Hepatocyte (in vitro differentiated cells): ENCODE measurements around the gene SLC39A11. TPM values are rescaled to one million over a fixed set of nuclear protein-coding genes. Genes with fewer than 3 reads are reported as not detected.
A peak's percentile ranks its signal among the peaks of the same experiment; 100 is the strongest.

Experiments used
- DNase-seq: peaks from one replicate; pipeline ENCODE4 v3.0.0-alpha.2; 2016; ENCODE audit warnings: low spot score
- H2AFZ ChIP-seq: fragments of 200-600 bp; sonication (generic); 2 replicates; pipeline ENCODE4 v1.6.0; 2016; ENCODE audit warnings: antibody characterized with exemption, mild to moderate bottlenecking
- H3K27ac ChIP-seq: fragments of 200-600 bp; sonication (generic); 2 replicates; pipeline ENCODE4 v1.5.1; 2016; ENCODE audit warnings: mild to moderate bottlenecking
- H3K27me3 ChIP-seq: fragments of 200-600 bp; sonication (generic); 2 replicates; pipeline ENCODE4 v1.6.1; 2016
- H3K36me3 ChIP-seq: fragments of 200-600 bp; sonication (generic); replicated peaks from 2 replicates; pipeline ENCODE4 v1.5.1; 2016; ENCODE audit warnings: low read depth; ENCODE audit not compliant: insufficient read depth
- H3K4me1 ChIP-seq: fragments of 200-600 bp; sonication (generic); 2 replicates; pipeline ENCODE4 v1.5.1; 2016; ENCODE audit warnings: mild to moderate bottlenecking, moderate library complexity; ENCODE audit not compliant: insufficient read depth
- H3K4me2 ChIP-seq: fragments of 200-600 bp; sonication (generic); 2 replicates; pipeline ENCODE4 v1.6.0; 2016
- H3K4me3 ChIP-seq: fragments of 200-600 bp; sonication (generic); 2 replicates; pipeline ENCODE4 v1.5.1; 2016; ENCODE audit warnings: mild to moderate bottlenecking
- H3K79me2 ChIP-seq: fragments of 200-600 bp; sonication (generic); 2 replicates; pipeline ENCODE4 v1.6.0; 2017; ENCODE audit warnings: mild to moderate bottlenecking
- H3K9me2 ChIP-seq: fragments of 200-600 bp; sonication (generic); replicated peaks from 2 replicates; pipeline ENCODE4 v1.6.0; 2017; ENCODE audit warnings: mild to moderate bottlenecking; ENCODE audit not compliant: insufficient read depth
- H3K9me3 ChIP-seq: fragments of 200-600 bp; sonication (generic); 2 replicates; pipeline ENCODE4 v1.5.1; 2016; ENCODE audit warnings: low read depth, mild to moderate bottlenecking
- H4K20me1 ChIP-seq: fragments of 200-600 bp; sonication (generic); 2 replicates; pipeline ENCODE4 v1.6.0; 2016; ENCODE audit warnings: mild to moderate bottlenecking; ENCODE audit not compliant: insufficient read depth, poor library complexity, severe bottlenecking
- EZH2 ChIP-seq: fragments of 200-600 bp; sonication (generic); IDR thresholded peaks from 2 replicates; pipeline ENCODE4 v1.6.1; 2016; ENCODE audit warnings: antibody characterized with exemption, mild to moderate bottlenecking, borderline replicate concordance
- EZH2phosphoT487 ChIP-seq: fragments of 200-600 bp; sonication (generic); IDR thresholded peaks from one replicate; pipeline ENCODE4 v1.6.1; 2018; ENCODE audit warnings: antibody characterized with exemption, mild to moderate bottlenecking, low read depth, moderate library complexity; ENCODE audit not compliant: unreplicated experiment, severe bottlenecking
- WGBS: methylation state at CpG from one replicate; pipeline ENCODE4 v1.1.6; 2016; ENCODE audit warnings: low lambda C conversion rate; ENCODE audit errors: missing lambda C conversion rate; 5-methylcytosine and 5-hydroxymethylcytosine counted together
- polyA plus RNA-seq: library from polyadenylated mRNA; unstranded; fragments of >200 nt; fragmentation: Nextera tagmentation; extraction: Ambion mirVana; gene quantifications from 2 replicates; pipeline ENCODE4 v1.2.1, GENCODE V29; 2016
- total RNA-seq: library from RNA; depleted of rRNA; stranded (reverse); fragments of >200 nt; gene quantifications from 2 replicates; pipeline ENCODE4 v1.2.3, GENCODE V29; 2014
- TF ChIP-seq, protein P1 (sequence below): fragments of 200-600 bp; sonication (generic); IDR thresholded peaks from 2 replicates; pipeline ENCODE4 v1.5.1; 2016; ENCODE audit warnings: antibody characterized with exemption, mild to moderate bottlenecking; ENCODE audit not compliant: poor library complexity

The SLC39A11 gene
- total and polyA plus RNA-seq, 2 experiments from 2014 or later = 37.7 to 39.1 TPM

DNA sequence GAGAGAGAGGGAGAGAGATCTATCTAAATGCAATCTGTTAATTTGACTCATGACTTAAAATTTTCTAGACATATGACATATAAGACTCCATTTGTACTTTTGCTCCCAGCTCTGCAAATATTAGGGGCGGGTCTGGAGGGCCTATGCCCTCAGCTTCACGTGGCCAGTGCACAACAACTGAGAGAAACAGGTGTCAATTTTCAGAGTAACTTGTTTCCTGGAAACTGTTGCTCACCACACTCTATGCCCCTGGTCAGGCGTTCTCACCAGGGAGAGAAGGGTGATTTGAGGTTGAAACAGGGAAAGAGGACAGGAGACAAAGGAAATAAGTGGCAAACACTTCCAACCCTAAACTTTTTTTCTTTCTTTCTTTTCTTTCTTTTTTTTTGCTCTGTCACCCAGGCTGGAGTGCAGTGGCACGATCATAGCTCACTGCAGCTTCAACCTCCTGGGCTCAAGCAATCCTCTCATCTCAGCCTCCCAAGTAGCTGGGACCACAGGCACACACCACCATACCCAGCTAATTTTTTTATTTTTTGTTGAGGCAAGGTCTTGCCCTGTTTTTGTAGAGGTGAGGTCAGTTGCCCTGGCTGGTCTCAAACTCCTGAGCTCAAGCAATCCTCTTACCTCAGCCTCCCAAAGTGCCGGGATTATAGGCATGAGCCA lies 270.0 kb downstream of the SLC39A11 start:
- Histone ChIP-seq H4K20me1 (no peaks in the 10 kb centered on the region), H3K27me3 (no peaks in the 10 kb centered on the region), H3K4me2 (no peak overlapping the region), H3K79me2 (no peaks in the 10 kb centered on the region), H3K9me3 (no peaks in the 10 kb centered on the region), H3K36me3 (no peaks in the 10 kb centered on the region), H3K4me1 (no peaks in the 10 kb centered on the region), H2AFZ (no peak overlapping the region), H3K27ac (peak overlapping the region; percentile 75), H3K4me3 (no peak overlapping the region), H3K9me2 (no peaks in the 10 kb centered on the region)
- 65% methylated on average over 5 of the region's 5 CpGs for WGBS
- TF ChIP-seq, protein P1, sequence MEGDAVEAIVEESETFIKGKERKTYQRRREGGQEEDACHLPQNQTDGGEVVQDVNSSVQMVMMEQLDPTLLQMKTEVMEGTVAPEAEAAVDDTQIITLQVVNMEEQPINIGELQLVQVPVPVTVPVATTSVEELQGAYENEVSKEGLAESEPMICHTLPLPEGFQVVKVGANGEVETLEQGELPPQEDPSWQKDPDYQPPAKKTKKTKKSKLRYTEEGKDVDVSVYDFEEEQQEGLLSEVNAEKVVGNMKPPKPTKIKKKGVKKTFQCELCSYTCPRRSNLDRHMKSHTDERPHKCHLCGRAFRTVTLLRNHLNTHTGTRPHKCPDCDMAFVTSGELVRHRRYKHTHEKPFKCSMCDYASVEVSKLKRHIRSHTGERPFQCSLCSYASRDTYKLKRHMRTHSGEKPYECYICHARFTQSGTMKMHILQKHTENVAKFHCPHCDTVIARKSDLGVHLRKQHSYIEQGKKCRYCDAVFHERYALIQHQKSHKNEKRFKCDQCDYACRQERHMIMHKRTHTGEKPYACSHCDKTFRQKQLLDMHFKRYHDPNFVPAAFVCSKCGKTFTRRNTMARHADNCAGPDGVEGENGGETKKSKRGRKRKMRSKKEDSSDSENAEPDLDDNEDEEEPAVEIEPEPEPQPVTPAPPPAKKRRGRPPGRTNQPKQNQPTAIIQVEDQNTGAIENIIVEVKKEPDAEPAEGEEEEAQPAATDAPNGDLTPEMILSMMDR = no peak
- no peak for TF ChIP-seq EZH2phosphoT487
- TF ChIP-seq EZH2 = no peak
- DNase-seq = peak; percentile 71

DNA sequence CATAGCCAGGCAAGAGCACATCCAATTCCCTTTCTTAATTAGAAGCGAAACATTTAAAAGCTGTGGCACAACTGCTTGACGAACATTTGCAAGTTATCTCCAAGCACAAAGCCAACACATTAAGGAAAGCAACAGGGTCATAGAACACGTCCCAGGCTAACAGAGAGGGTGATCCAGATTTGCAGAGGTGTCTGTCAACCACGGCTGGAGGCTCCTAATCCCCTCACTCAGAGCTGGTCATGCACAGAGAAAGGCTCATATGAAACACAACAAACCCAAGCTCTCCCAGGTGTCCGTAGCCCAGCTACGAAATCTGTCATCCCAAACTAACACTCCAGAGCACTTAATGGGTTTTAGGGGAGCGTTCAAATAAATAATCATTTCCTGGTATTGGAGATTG lies 276.1 kb downstream of the SLC39A11 start:
- WGBS = 67% methylated on average over 7 of the region's 7 CpGs

DNA sequence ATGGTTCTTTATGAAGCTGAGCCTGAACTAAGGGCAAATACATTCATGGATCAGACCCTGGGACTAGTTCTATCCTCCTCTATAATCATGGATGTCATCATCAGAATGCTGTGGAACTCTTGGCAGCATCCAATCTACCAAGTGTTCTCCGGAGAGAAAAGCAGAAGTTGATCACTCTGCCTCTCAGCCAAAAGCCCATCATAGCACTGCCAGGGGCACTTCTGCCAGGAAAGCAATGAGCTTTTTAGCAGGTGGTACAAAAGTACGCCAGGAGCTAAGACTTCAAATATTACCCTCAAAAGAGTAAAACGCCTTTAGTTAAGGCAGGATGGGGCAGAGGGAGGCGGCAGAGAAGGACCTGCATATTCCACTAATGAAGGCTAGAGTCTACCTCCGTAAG lies 279.0 kb downstream of the SLC39A11 start:
- H3K4me1 ChIP-seq = no peaks in the 10 kb centered on the region
- H3K79me2 ChIP-seq = no peaks in the 10 kb centered on the region
- H3K9me2 ChIP-seq = no peaks in the 10 kb centered on the region
- no peak overlapping the region for H3K4me3 ChIP-seq
- H4K20me1 ChIP-seq = no peaks in the 10 kb centered on the region
- H3K9me3 ChIP-seq = peaks cover 4% of the 10 kb centered on the region
- H3K27me3 ChIP-seq = no peaks in the 10 kb centered on the region
- no peak for TF ChIP-seq EZH2
- no peak for TF ChIP-seq EZH2phosphoT487
- TF ChIP-seq, protein P1 = no peak
- no peak overlapping the region for H3K27ac ChIP-seq
- no peak overlapping the region for H3K4me2 ChIP-seq
- H3K36me3 ChIP-seq = no peaks in the 10 kb centered on the region
- WGBS = 94% methylated on average over 5 of the region's 5 CpGs
- no peak overlapping the region for H2AFZ ChIP-seq
- no peak for DNase-seq

More for the DNA sequence above, 276.1 kb downstream of the SLC39A11 start:
- H3K27ac ChIP-seq = no peak overlapping the region
- H2AFZ ChIP-seq = no peak overlapping the region
- TF ChIP-seq EZH2phosphoT487 (no peak), EZH2 (no peak)
- TF ChIP-seq, protein P1 = no peak
- H3K36me3 ChIP-seq = no peaks in the 10 kb centered on the region
- H4K20me1 ChIP-seq = no peaks in the 10 kb centered on the region
- H3K9me3 ChIP-seq = peaks cover 2% of the 10 kb centered on the region
- no peaks in the 10 kb centered on the region for H3K4me1 ChIP-seq
- H3K4me3 ChIP-seq = no peak overlapping the region
- H3K4me2 ChIP-seq = no peak overlapping the region
- DNase-seq = no peak
- H3K9me2 ChIP-seq = no peaks in the 10 kb centered on the region
- no peaks in the 10 kb centered on the region for H3K79me2 ChIP-seq
- no peaks in the 10 kb centered on the region for H3K27me3 ChIP-seq

DNA sequence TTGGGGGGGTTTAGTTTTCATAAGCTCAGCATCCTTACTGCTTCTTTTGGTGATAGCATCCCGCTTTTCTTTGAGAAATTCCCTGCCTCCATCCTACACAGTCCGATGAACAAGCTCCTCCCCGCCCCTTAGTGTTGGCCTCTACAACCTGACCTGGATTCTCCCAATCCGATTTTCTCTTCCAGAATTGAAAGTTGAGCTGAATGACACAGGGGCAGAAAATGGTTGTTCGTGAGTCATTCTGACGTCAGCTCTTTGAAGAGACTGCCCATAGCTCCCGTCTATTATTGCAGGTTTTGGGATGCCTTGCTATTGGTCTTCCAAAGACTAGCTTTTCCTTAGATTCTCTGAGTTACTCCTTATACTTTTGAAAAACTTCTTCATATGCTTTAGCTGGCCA lies 279.7 kb downstream of the SLC39A11 start:
- H4K20me1 ChIP-seq = no peaks in the 10 kb centered on the region
- H3K79me2 ChIP-seq = no peaks in the 10 kb centered on the region
- H2AFZ ChIP-seq = no peak overlapping the region
- no peaks in the 10 kb centered on the region for H3K36me3 ChIP-seq
- H3K9me2 ChIP-seq = no peaks in the 10 kb centered on the region
- TF ChIP-seq, protein P1 = no peak
- no peak for TF ChIP-seq EZH2
- TF ChIP-seq EZH2phosphoT487 = no peak
- H3K27me3 ChIP-seq = no peaks in the 10 kb centered on the region
- peaks cover 4% of the 10 kb centered on the region for H3K9me3 ChIP-seq
- 81% methylated on average over 7 of the region's 7 CpGs for WGBS
- H3K4me2 ChIP-seq = no peak overlapping the region
- no peak for DNase-seq
- no peaks in the 10 kb centered on the region for H3K4me1 ChIP-seq
- no peak overlapping the region for H3K27ac ChIP-seq
- no peak overlapping the region for H3K4me3 ChIP-seq
